Tibial nerve (tissue), 4 donors: ENCODE data around the gene RIMKLB. TPM values are rescaled to one million over a fixed set of nuclear protein-coding genes. Genes with fewer than 3 reads are reported as not detected.

ENCODE experiments used
- DNase-seq, 2 donors: peaks; one replicate each; pipeline ENCODE4 v3.0.0-alpha.2; 2019; ENCODE audit warnings: low spot score in 2 of 2
- H3K27ac ChIP-seq, 4 donors: fragments of 200-600 bp; sonication (generic) in 3 of 4; one replicate each; pipeline ENCODE4 v1.5.1; 2017 to 2019; ENCODE audit warnings: mild to moderate bottlenecking in 1 of 4
- H3K27me3 ChIP-seq, 2 donors: fragments of 200-600 bp; sonication (generic) in 1 of 2; one replicate each; pipeline versions ENCODE4 v1.5.1 to v1.6.0; 2017 to 2019
- H3K36me3 ChIP-seq, 3 donors: fragments of 200-600 bp; sonication (generic); one replicate each; pipeline ENCODE4 v1.5.1; 2018 to 2019
- H3K4me1 ChIP-seq, 4 donors: fragments of 200-600 bp; sonication (generic) in 3 of 4; one replicate each; pipeline ENCODE4 v1.5.1; 2017 to 2019
- H3K4me3 ChIP-seq, 4 donors: fragments of 200-600 bp; sonication (generic) in 3 of 4; one replicate each; pipeline ENCODE4 v1.5.1; 2017 to 2019; ENCODE audit warnings: mild to moderate bottlenecking in 1 of 4, moderate library complexity in 1 of 4
- H3K9me3 ChIP-seq, 4 donors: fragments of 200-600 bp; sonication (generic) in 3 of 4; one replicate each; pipeline ENCODE4 v1.5.1; 2017 to 2019
- EP300 ChIP-seq, 2 donors: sonication (generic); formaldehyde crosslinking; IDR thresholded peaks; one replicate each; pipeline ENCODE4 v1.6.1; 2017; ENCODE audit warnings: antibody characterized with exemption in 2 of 2, mild to moderate bottlenecking in 1 of 2
- POLR2A ChIP-seq, 2 donors: fragments of 450-650 bp; IDR thresholded peaks; one replicate each; pipeline ENCODE4 v1.6.1; 2017; ENCODE audit warnings: antibody characterized with exemption in 2 of 2, mild to moderate bottlenecking in 2 of 2, moderate library complexity in 2 of 2
- WGBS, 2 donors: methylation state at CpG; one replicate each; pipeline ENCODE4 v1.1.5; 2018; 5-methylcytosine and 5-hydroxymethylcytosine counted together
- total RNA-seq, 4 donors: library from RNA; depleted of rRNA; stranded (reverse); fragments of >200 nt; gene quantifications; one replicate each; pipeline ENCODE4 v1.1.0, GENCODE V29; 2016
- TF ChIP-seq, protein P1 (sequence below), 5 experiments: fragments of 200-600 bp in 3 of 5; fragments of 450-650 bp in 2 of 5; sonication (generic) in 3 of 5; IDR thresholded peaks; one replicate each; pipeline ENCODE4 v1.5.1; 2016 to 2019; ENCODE audit warnings: antibody characterized with exemption in 5 of 5, mild to moderate bottlenecking in 3 of 5, moderate library complexity in 2 of 5

RIMKLB gene
- total RNA-seq, 4 donors from 2014 or later, result 53.4 to 76.6 (median 68.9) TPM

- Histone ChIP-seq H3K4me3 (no peak overlapping the region), H3K27ac (no peak overlapping the region), H3K27me3 (no peaks in the 10 kb centered on the region), H3K36me3 (no peaks in the 10 kb centered on the region), H3K4me1 (peaks cover 0 to 3% (median 0%) of the 10 kb centered on the region in 4 donors), H3K9me3 (peaks cover 0 to 5% (median 0%) of the 10 kb centered on the region in 4 donors)
- DNase-seq, result no peak
- no peak for TF ChIP-seq EP300 (IDR thresholded peaks at IDR 0.05)
- TF ChIP-seq, protein P1, sequence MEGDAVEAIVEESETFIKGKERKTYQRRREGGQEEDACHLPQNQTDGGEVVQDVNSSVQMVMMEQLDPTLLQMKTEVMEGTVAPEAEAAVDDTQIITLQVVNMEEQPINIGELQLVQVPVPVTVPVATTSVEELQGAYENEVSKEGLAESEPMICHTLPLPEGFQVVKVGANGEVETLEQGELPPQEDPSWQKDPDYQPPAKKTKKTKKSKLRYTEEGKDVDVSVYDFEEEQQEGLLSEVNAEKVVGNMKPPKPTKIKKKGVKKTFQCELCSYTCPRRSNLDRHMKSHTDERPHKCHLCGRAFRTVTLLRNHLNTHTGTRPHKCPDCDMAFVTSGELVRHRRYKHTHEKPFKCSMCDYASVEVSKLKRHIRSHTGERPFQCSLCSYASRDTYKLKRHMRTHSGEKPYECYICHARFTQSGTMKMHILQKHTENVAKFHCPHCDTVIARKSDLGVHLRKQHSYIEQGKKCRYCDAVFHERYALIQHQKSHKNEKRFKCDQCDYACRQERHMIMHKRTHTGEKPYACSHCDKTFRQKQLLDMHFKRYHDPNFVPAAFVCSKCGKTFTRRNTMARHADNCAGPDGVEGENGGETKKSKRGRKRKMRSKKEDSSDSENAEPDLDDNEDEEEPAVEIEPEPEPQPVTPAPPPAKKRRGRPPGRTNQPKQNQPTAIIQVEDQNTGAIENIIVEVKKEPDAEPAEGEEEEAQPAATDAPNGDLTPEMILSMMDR (IDR thresholded peaks at IDR 0.05), result no peak
- no peak for TF ChIP-seq POLR2A (IDR thresholded peaks at IDR 0.05)
- WGBS, 2 donors, result 92 to 93% methylated on average over 4 of the region's 4 CpGs
Observed at GRCh38 chr12:8827551-8828256, 129.9 kb downstream of the RIMKLB start.

DNA sequence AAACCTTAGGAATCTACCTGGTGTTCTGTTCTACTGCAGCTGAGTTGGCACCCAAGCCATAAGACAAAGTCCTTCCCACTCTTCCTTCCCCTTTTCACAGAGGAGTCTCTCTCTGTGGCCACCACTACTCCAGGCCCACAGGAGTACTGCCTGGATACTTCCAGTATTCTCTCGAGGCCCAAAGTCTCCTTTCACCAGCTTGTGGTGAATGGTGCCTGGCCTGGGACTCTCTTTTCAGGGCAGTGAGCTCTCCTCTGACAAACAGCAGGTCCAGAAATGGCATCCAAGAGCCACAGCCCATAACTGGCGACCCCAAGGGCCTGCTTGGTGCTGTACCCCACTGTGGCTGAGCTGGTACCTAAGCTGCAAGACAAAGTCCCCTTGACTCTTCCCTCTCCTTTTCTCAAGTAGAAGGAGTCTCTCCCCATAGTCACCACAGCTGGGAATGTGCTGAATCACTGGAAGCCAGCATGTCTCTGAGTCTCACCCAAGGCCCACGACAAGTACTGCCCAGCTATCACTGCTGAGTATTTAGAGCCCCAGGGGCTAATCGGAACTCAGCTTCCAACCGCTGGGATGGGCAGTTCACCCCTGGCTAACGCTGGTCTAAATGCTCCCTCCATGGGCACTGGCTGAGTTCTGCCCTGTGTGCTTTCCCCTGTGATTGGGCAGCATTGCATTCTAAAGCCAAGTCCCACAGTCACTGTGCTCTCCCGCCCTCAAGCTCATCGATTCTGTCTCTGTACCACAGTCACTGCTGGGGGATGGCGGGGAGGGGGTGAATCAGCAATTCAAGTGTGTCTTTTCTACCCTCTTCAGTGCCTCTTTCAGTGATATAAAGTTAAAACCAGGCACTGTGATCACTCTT lies 130.7 kb downstream of the RIMKLB start:
- Histone ChIP-seq H3K9me3 (peaks cover 0 to 5% (median 0%) of the 10 kb centered on the region in 4 donors), H3K4me1 (peaks cover 0 to 3% (median 0%) of the 10 kb centered on the region in 4 donors), H3K27me3 (no peaks in the 10 kb centered on the region), H3K36me3 (no peaks in the 10 kb centered on the region), H3K27ac (peak overlapping the region in 1 of 4 donors; percentile 21), H3K4me3 (no peak overlapping the region)
- 56 to 74% methylated on average over 9 of the region's 9 CpGs for WGBS, 2 donors
- no peak for DNase-seq
- TF ChIP-seq EP300 (IDR thresholded peaks at IDR 0.05), result no peak
- TF ChIP-seq, protein P1 (IDR thresholded peaks at IDR 0.05), result no peak
- TF ChIP-seq POLR2A (IDR thresholded peaks at IDR 0.05), result no peak

DNA sequence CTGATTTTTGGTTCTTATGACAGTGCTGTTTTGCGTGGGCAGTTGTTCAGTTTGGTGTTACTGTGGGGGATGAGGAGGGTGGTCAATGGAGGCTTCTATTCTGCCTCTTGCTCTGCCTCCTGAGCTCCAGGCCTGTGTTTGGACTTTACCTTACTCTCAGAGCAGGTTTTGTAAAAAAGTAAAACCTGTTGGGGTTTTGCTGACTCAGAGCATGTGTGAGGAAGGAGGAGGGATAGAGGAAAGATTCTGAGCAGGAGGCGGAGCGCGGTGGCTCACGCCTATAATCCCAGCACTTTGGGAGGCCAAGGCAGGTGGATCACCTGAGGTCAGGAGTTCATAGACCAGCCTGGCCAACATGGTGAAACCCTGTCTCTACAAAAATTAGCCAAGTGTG lies 131.3 kb downstream of the RIMKLB start:
- no peak for DNase-seq
- Histone ChIP-seq H3K36me3 (no peaks in the 10 kb centered on the region), H3K27me3 (no peaks in the 10 kb centered on the region), H3K27ac (peak overlapping the region in 1 of 4 donors; percentile 21), H3K4me3 (no peak overlapping the region), H3K4me1 (no peaks in the 10 kb centered on the region), H3K9me3 (peaks cover 0 to 5% (median 0%) of the 10 kb centered on the region in 4 donors)
- WGBS, 2 donors, result 67 to 75% methylated on average over 5 of the region's 5 CpGs
- no peak for TF ChIP-seq EP300 (IDR thresholded peaks at IDR 0.05)

DNA sequence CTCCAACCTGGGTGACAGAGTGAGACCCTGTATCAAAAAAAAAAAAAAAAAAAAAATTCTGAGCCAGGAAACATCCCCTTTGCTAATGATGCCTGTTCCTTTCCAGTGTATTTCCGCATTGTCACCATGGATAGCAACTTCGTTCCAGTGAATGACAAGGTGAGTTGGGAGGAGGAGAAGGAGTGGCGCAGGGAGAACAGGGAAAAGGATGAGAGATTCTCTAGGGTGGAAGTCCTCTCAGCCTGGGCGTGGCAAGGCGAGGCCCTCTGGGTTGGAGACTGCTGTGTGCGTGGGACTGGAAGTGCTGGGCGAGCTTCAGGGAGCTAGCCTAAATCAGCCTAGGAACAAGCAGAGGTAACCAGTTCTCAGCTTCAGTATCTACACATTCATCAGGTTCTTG lies 131.8 kb downstream of the RIMKLB start:
- TF ChIP-seq, protein P1 (IDR thresholded peaks at IDR 0.05), result no peak
- TF ChIP-seq EP300 (IDR thresholded peaks at IDR 0.05) (no peak), POLR2A (IDR thresholded peaks at IDR 0.05) (no peak)

GRCh38 chr12:8831116-8831515 lies 133.3 kb downstream of the RIMKLB start:
- H3K36me3 ChIP-seq, result no peaks in the 10 kb centered on the region
- peak overlapping the region in 1 of 4 donors; percentile 4 for H3K27ac ChIP-seq
- H3K27me3 ChIP-seq, result no peaks in the 10 kb centered on the region
- 83 to 88% methylated on average over 9 of the region's 9 CpGs for WGBS, 2 donors
- H3K9me3 ChIP-seq, result no peaks in the 10 kb centered on the region
- TF ChIP-seq, protein P1 (IDR thresholded peaks at IDR 0.05), result no peak
- TF ChIP-seq EP300 (IDR thresholded peaks at IDR 0.05) (no peak), POLR2A (IDR thresholded peaks at IDR 0.05) (no peak)
- no peak for DNase-seq
- H3K4me3 ChIP-seq, result no peak overlapping the region
- peaks cover 0 to 2% (median 0%) of the 10 kb centered on the region in 4 donors for H3K4me1 ChIP-seq

More for the DNA sequence above, 131.8 kb downstream of the RIMKLB start:
- no peak overlapping the region for H3K27ac ChIP-seq
- H3K4me3 ChIP-seq, result no peak overlapping the region
- 88 to 90% methylated on average over 7 of the region's 7 CpGs for WGBS, 2 donors
- peaks cover 0 to 5% (median 0%) of the 10 kb centered on the region in 4 donors for H3K9me3 ChIP-seq
- H3K27me3 ChIP-seq, result no peaks in the 10 kb centered on the region
- H3K4me1 ChIP-seq, result peaks cover 0 to 2% (median 0%) of the 10 kb centered on the region in 4 donors
- no peak for DNase-seq
- no peaks in the 10 kb centered on the region for H3K36me3 ChIP-seq
